ENCODE data around the gene TYW1.
"Not testable (repeated sequence)": the region's sequence is repeated elsewhere in the genome, so short reads cannot be mapped to it uniquely, and the experiment has no call there.

DNA sequence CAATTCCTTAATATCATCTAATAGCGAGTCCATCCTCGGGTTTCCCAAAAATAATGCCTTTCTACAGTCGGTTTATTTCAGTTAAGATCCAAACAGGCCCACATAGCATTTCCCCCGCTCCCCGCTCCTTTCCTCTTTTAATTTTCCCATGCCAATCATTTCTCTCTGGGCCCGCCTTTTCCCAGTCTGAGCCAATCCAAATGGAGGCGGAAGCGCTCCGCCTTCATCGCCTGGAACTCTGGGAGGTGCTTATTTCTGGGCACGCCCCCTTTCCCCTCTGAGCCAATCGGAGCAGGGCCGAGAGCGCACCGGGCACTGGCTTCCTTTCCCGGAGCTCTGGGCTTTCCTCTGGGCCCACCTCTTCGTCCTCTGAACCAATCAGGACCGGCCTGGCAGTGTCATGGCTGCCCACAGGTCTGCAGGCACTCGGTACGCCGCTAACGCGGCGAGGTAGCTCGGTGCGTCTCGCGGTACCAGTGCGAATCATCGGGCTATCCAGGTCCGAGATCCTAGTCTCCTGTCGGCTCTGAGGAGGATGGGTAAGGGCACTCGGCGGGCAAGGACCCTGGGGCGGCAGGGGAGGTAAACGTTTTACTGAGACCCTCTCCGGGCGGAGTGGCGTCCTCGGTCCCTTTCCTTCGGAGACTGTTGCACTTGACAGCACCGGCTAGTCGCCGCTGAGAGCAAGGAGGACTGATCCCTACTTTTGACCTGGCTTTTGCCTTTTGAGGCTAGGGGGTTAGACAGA, at the start of gene TYW1:
- TF ChIP-seq, protein P1, sequence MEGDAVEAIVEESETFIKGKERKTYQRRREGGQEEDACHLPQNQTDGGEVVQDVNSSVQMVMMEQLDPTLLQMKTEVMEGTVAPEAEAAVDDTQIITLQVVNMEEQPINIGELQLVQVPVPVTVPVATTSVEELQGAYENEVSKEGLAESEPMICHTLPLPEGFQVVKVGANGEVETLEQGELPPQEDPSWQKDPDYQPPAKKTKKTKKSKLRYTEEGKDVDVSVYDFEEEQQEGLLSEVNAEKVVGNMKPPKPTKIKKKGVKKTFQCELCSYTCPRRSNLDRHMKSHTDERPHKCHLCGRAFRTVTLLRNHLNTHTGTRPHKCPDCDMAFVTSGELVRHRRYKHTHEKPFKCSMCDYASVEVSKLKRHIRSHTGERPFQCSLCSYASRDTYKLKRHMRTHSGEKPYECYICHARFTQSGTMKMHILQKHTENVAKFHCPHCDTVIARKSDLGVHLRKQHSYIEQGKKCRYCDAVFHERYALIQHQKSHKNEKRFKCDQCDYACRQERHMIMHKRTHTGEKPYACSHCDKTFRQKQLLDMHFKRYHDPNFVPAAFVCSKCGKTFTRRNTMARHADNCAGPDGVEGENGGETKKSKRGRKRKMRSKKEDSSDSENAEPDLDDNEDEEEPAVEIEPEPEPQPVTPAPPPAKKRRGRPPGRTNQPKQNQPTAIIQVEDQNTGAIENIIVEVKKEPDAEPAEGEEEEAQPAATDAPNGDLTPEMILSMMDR (IDR thresholded peaks at IDR 0.05; ENCODE audit: insufficient read depth, low read length, poor library complexity, severe bottlenecking) = not testable (repeated sequence)
- not testable (repeated sequence) for TF ChIP-seq EZH2phosphoT487 (conservative IDR thresholded peaks at IDR 0.05; ENCODE audit: low read length)
